HG03432 (cell line): ENCODE measurements around the gene SPATA12.
"Not testable (repeated sequence)": the region's sequence is repeated elsewhere in the genome, so short reads cannot be mapped to it uniquely, and the experiment has no call there.

Experiments used
- ATAC-seq: cut with Tn5 transposase; IDR thresholded peaks from one replicate; pipeline ENCODE4 v1.9.1; 2021; ENCODE audit warnings: mild to moderate bottlenecking, moderate library complexity; ENCODE audit not compliant: unreplicated experiment

SPATA12 gene

DNA sequence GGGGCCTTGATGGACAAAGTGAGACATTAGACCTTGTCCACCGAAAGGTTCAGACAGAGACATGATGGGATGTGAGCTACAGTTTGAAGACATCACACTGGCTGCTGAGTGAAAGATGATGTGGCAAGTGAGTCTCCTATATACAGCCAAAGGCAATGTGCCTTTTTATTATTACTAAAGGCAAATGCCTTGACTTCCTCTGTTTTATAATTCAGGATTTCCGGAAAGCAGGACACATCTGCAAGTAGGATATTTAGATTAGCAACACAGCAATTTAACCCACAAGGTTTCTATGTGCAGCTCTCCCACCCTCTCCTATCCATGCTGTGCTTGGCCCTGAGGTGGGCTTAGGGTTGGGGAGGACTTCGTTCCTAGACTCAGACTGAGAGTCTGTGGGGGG lies 20.7 kb downstream of the SPATA12 start:
- ATAC-seq: no peak

DNA sequence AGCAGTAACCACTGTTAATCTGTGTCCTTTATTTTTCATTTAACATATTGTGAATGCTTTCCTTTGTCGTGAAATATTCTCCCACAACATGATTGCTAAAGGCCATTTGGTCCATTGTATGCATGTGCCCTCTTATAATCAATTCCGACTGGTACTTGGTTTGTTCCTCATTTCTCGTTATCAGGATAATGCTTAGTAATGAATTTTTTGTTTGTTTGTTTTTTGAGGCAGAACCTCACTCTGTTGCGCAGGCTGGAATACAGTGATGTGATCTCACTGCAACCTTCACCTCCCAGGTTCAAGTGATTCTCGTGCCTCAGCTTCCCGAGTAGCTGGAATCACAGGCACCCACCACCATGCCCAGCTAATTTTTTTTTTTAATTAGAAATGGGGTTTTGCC lies 22.0 kb downstream of the SPATA12 start:
- ATAC-seq: no peak

DNA sequence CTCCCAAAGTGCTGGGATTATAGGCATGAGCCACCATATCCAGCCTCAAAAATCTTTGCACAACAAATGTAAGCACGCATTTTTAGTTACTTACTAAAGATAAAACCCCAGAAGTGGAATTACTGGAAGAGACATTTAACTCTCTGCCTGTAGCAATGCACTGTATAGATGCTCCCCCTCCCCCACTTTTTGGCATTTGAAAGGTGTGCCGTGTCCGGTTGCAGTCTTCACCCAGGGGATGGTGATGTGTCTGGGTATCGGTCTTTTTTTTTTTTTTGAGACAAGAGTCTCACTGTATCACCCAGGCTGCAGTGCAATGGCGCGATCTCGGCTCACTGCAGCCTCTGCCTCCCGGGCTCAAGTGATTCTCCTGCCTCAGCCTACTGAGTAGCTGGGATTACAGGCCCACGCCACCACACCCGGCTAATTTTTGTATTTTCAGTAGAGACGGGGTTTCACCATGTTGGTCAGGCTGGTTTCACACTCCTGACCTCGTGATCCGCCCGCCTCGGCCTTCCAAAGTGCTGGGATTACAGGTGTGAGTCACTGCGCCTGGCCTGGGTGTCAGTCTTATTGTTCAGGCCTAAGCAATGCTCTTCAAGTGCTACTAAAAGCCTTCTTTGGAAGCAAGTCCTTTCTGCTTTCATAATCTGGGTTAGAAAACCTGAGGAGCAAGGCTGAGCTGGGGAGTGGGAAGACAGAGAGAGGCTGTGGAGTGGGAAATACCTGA lies 23.0 kb downstream of the SPATA12 start:
- ATAC-seq: not testable (repeated sequence)

DNA sequence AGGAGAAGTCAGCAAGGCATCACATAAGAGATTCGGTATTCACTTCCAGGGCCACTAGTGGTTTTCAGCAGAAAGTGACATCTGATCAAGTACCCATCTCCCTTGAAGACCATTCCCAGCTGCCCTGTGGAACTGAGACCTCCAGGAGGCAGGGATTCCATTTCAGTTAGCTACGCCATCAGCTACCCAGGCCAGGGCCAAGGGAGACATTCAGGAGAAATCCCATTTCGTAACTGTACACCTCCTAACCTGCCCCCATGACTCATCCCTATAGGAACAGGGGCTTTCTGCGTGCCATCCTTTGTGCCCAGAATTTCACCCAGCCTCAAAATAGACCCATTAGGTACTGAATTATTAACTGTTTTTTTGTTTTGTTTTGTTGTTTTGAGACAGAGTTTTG lies 24.7 kb downstream of the SPATA12 start:
- ATAC-seq: no peak

DNA sequence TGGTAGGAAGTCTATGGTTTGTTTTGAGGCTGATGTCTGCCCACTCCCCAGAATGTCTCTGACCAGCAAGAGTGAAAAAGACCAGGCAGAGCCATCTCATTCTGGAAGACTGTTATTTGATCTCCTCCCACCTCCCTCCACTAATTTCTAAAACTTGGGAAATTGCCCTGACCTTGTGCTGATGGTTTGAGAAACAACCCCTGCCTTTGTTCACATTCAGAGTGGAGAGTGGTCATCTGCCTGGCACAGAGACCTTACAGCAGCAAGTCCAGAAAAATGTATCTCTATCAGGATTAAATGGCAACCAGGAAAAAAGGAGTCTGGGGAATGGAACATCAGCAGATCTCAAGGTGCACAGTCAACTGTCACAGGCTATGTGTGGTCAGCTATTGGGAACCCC lies 25.7 kb downstream of the SPATA12 start:
- ATAC-seq: no peak

DNA sequence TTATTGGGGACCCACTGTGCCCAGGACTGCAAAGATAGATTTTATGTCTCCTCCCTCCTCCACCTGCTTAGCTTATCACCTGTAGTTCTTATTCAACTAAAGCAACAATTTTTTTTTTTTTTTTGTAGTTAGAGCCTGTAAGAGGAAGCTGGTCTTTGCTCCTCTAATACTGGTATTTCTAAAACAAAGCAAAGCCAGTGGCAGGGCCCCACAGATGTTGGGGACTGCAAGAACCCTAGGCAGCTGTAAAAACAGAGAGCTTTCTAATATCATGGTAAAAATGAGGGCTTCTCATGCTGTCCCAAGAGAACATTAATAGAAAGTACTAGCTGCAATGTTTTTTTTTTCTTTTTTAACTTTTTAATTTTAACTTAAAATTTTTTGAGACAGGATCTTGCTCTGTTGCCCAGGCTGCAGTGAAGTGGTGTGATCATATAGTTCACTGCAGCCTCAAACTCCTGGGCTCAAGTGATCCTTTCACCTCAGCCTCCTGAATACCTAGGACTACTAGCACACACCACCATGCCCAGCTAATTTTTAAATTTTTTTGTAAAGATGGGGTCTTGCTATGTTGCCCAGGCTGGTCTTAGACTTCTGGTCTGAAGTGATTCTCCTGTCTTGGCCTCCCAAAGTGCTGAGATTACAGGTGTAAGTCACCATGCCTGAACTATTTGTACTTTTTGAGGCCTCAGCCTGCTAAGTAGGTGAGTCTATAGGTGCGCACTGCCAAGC lies 27.1 kb downstream of the SPATA12 start:
- ATAC-seq: no peak

DNA sequence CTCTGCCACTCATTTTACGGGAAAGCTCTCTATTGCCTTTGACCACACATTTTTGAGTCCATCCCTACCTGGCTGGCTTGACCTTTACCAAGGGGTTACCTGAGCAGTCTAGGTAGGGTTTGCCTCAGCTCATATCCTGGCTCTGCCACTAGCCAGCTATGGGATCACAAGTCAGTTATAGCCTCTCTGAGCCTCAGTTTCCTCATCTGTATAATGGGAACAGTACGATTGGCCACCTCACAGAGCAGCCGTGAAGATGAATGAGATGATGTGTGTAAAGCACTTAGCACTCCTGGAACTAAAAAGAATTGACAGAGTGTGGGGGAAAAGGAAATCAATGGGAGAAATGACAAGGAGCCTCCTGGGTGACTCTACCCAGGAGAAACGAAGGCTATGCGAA lies 28.0 kb downstream of the SPATA12 start:
- ATAC-seq: no peak

DNA sequence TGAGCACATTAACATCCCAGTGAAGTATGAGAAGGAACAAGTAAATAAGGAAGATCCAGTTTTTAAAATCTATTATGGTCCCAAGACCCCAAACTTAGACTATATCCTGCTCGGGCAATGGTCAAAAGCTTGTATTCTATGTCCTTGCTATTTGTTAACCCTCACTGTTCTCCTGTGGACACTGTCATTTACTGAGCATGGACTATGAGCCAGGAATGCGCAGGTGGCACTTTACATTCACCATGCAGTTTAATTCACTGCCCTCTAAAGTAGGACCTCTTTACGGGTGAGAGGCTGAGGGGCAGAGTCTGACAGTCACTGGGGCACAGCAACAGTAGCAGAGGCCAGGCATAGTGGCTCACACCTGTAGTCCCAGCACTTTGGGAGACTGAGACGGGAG lies 28.6 kb downstream of the SPATA12 start:
- ATAC-seq: no peak

DNA sequence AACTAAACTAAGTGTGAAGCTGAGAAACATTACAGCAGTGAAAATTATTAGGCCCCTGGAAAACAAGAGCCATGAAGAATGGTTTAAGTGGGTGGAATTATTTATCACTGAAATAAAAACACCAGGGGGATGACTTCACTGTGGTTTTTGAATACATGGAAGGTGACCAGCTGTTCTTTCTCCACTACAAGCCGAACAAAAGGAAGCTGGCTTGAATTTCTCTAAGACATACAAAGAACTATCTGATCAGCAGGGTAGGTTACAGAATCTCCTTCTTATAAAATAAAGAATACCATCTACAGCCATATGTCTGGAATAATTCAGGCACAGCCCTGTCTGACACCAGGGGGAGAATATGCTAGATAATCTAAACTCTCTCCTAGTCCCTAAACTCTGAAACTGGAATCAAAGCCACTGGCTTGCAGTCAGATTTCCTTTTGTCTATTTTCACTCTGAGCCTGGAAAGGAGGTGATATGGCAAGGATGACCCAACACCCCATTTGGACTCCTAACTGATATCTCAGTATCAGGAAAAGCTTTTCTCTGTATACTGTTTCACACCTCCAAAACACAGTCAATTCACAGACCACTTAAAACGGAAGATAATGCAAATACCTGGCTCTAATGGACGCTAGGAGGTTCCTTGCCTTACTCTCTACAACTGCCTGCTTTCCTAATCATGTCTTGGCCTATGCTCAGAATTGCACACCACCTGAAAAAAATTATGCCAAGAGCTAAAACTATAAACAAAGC lies 31.2 kb downstream of the SPATA12 start:
- ATAC-seq: no peak

DNA sequence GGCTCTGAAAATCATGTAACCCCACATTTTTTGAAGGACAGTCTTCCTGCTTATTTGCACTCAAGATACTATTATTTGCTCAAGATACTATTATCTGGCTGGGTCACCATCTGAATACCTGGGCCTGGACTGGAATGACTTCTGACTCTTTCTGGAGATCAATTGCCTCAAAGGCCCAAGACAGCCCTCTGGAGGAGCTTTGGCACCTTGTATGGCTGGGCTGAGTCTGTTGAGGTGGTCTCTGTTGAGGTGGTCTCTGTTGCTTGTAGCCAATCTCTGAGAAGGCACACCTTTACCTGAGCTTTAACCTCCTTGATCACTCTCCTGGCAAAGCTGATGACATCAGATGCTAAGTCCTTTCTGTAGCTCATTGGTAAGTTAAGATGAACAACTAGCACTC lies 33.0 kb downstream of the SPATA12 start:
- ATAC-seq: no peak

DNA sequence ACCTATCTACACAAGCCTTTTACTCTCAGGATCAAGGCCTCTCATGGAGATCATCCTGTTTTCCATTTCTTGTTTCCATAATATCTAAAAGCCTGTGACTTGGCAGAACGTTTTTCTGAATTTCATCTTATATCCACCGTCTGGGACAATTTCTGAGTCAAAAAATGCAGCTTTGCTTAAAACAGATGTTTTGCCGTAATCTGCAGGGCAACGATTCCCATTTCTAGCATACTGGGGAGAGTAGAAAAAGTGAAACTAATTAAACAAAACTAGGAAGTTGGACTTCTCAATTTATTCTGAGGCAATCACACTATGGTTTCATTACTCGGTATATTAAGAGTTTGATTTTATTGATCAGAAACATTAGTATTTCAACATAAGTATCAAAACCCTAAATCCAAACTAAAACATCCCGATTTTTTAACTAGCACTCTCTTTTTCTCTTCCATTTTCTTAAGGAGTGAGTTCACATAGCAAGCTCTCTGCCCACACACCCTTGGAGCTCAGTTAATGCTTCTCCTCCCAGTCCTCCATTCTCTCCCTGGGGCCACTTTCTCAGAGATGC lies 33.6 kb downstream of the SPATA12 start:
- ATAC-seq: no peak

DNA sequence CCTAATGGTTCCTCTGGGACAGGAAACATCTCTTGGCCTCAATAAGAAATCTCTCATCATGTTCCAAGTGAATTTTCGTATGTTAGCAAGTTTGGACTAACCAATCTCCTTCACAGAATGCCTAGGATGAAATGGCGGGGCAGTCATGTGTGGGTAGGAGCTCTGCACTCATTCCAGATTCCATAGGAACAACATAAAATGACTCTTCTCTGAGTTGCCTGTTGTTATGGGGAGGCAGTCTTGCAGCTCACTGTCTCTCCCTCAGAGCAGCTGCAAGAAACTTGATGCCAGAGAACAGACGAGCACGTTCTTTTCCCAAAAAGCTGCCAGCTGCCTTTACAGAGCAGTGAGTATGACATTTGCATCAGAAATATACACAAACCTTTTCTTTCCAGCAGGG lies 34.1 kb downstream of the SPATA12 start:
- ATAC-seq: no peak

DNA sequence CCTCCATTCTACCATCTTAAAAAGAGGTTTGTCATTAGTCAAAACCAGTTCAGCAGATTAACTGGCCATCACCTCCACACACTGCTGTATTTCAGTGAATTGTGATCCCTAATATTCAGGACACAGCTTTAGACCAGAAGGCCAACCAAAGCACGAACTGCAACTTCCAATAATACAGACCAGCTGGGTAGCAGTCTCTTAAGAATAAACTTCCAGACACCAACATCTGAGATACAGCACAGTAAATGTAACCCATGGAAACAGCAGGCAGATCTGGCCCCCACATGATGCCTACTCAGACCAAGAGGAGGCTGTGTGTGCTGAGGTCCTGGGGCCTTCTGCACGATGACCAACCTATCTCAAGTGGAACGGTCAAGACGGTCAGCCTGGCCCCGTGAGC lies 34.9 kb downstream of the SPATA12 start:
- no peak for ATAC-seq

DNA sequence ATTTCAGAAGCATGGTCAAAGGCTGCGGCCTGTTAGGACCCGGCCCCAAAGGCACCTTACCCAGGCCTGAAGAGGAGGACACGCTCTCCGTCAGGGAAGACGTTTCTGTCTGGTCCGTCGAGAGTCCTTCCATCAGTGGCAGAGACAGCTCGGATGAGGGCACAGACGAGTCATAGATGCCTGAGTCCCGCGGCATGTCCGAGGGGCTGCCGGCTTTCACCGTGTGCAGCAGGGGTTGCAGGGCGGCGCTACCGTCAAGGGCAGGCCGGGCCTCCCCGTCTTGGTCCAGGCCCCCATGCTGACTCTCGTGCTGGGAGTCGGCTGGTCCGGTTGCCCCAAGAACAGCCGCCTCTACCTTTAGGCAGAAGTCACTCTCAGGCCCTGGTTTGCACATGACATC lies 37.1 kb downstream of the SPATA12 start:
- no peak for ATAC-seq

DNA sequence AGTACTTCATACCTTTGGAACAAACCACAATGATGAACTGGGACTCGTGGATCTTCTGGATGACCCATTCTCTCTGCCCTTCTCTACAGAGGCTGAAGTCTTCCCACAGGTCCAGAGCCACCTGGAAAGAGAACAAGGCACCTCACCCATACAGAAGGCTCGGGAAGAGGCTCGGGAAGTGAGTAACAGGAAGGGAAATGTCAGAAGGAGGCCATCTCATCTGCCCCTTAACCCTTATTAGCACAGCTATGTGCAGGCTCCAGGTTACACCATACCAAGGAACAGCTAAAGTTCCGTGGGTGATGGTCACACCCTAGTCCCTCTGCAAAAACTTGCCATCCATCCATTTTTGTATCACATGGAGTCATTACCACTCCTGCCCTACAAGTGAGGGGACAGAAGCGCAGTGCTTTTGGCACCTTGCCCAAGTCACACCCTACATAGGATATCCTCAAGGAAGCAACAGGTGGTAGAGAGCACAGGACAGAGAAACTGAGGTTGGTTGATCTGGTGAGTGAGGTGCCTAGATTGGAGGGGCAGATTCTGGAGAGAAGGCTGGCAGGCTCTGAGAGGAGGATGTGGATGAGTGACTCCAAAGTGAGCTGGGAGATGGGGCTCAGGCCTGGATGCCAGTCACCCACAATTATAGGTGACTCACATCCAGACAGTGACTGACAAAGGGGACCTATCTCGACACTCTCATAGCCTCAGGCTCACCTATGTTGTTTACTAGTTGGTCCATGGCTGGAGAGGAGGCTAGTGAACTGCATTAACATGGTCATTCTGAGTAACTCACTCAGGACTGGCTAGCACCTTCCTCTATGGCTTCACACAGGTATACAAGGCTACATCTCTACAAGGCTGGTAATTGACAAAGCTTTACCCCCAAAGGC lies 38.2 kb downstream of the SPATA12 start:
- no peak for ATAC-seq

DNA sequence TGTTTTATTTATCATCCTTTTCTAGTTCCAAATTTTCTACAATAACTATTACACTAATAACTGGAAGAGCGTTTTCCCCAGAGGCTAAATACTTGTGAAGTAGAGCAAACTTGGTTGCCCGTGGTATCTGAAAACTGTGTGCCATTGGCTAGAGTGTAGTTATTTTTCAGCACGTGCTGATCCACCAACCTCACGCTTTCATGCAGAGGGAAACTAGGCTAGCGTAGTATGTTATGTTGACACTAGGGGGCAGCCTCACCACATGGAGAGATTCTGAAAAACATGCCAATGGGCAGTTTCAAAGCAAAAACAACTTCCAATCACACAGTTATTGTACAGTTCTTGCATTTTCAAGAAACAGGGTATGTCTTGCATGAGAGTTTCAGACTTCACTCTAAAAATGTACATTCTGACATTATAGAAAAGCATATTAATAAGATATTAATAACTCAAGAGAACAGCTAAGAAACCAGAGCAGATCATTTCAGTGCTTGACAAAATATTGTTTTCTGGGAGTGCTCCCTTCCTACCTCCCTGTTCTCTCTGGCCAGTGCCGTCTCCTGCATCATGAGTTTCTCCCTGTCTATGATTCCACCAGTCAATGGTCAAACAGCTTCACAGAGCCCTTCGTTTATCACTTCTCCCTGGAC lies 39.7 kb downstream of the SPATA12 start:
- ATAC-seq: no peak

DNA sequence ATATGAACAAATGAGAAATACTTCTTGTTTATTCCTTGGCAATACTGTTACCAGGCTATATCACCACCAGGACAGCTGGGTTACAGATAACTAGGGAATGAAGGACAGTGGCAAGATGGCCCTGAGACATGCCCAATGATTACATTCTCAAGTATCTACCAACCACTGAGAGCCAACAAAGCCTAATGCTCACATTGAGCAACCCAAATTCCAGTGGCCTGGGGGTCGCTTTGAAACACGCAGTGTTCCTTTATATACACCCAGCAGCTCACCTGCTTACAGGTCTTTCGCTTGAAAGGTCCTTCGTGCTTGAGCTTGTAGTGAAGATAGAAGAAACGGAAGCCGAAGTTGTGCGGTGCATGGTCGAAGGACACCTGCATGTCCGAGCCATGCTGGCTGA lies 45.1 kb downstream of the SPATA12 start:
- no peak for ATAC-seq

DNA sequence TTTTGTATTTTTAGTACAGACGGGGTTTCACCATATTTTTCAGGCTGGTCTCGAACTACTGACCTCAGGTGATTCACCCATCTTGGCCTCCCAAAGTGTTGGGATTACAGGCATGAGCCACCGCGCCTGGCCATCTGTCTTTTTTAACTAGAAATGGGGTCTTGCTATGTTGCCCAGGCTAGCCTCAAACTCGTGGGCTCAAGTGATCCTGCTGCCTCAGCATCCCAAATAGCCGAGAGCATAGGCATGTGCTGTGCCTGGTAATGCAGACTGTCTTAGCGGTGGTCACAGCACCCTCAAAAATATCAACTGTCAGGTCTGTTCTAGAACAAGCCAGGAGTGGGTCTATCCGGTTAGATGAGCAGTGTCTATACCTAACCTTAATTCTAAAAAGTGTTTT lies 48.2 kb downstream of the SPATA12 start:
- no peak for ATAC-seq

DNA sequence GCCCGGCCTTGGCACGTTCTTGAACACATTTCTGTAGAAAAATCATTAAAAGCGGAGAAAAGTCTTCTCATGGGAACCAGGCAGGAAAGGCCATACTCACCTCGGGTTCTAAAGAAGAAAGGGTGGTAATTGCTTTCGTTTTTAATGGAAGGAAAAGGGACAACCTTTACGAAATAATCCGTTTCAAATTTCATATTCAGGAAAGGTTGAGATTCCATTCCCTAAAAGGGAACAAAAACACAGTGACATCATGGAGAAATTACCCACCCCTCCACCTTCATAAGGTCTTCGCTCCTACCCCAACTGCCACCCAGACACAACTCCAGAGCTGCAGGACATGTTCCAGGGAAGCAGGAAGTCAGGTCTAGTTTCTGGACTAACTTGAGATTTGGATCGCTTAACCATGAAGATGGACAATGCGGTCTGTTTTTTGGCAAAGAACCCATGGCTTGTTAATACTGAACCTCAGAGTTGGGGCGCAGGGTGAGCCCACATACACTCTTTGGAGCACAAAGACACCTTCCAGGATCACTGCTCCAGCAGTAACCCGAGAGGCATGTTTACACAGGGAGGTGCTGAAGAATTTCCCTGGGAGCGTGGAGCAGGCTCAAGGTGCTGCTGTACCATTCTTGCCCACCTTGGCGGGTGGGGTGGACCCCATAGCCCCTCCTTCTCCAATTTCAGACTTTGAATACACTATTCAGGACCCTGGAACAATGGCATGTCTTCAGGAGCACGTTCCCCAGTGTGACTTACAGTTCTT lies 49.2 kb downstream of the SPATA12 start:
- ATAC-seq: no peak
